GM19099 (cell line): ENCODE measurements around the gene NKAIN1.

Source experiments
- POLR2A ChIP-seq: IDR thresholded peaks from 3 replicates; pipeline ENCODE4 v1.6.1; 2011; ENCODE audit warnings: low read depth; ENCODE audit not compliant: insufficient read length; ENCODE audit errors: extremely low read depth

NKAIN1 gene

GRCh38 chr1:31152181-31152795 lies 87.4 kb downstream of the NKAIN1 start:
- TF ChIP-seq POLR2A, result no peak

- no peak for TF ChIP-seq POLR2A
These were observed 88.3 kb downstream of the NKAIN1 start for GRCh38 chr1:31151402-31151801.

GRCh38 chr1:31148409-31148808 lies 91.3 kb downstream of the NKAIN1 start:
- no peak for TF ChIP-seq POLR2A

GRCh38 chr1:31145648-31146047 lies 94.0 kb downstream of the NKAIN1 start:
- TF ChIP-seq POLR2A, result no peak

GRCh38 chr1:31144442-31144841 lies 95.2 kb downstream of the NKAIN1 start:
- no peak for TF ChIP-seq POLR2A

- no peak for TF ChIP-seq POLR2A
These were observed 96.2 kb downstream of the NKAIN1 start for GRCh38 chr1:31143455-31143854.

- no peak for TF ChIP-seq POLR2A
These were observed 97.3 kb downstream of the NKAIN1 start for GRCh38 chr1:31142406-31142805.

- no peak for TF ChIP-seq POLR2A
These were observed 99.4 kb downstream of the NKAIN1 start for GRCh38 chr1:31140299-31140698.

- no peak for TF ChIP-seq POLR2A
These were observed 103.6 kb downstream of the NKAIN1 start for GRCh38 chr1:31135973-31136600.

- TF ChIP-seq POLR2A, result no peak
These were observed 106.3 kb downstream of the NKAIN1 start for GRCh38 chr1:31133368-31133767.
